Hematopoietic multipotent progenitor cell treated with erythropoietin and hydrocortisone succinate and interleukin-3 and kit ligand, for 6 days (in vitro differentiated cells): Measurements from ENCODE around the gene HK3.
"Not testable (repeated sequence)": the region's sequence is repeated elsewhere in the genome, so short reads cannot be mapped to it uniquely, and the experiment has no call there.

Experiments used
- DNase-seq: peaks from one replicate; pipeline ENCODE4 v3.0.0-alpha.2; 2015

Gene HK3

DNA sequence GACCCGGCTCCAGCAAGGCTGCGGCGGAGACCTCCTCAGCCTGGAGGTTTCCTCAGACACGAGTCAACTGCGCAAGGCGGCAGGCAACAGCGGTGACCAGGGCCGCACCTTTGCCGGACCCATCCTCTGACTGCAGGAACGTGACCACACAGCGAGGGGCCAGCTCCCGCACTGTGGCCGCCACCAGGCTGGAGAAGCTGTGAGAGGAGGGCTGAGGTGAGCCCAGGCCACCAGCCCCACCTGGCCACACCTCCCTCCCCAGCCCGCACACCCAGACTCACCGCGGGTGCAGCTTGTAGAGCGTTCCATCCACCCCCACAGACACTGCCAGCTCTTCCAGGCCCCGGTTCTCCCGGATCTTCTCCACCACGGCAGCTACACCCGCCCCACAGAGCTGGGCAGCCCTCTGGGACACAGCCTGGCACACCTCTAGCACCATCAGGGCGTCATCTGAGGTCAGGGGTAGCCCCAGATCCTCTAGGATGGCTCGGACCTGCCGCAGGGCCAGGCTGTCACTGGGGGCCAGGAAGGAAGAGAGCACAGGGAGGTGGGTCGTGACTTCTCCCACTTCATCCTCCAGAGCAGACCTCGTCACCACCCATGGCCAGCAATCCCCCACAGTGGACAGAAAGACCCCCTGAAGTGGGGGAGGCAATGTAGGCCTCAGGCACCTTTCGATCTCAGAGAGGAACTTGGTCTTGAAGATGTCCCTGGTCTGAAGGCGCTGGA lies 18.0 kb downstream of the HK3 start:
- DNase-seq: no peak

DNA sequence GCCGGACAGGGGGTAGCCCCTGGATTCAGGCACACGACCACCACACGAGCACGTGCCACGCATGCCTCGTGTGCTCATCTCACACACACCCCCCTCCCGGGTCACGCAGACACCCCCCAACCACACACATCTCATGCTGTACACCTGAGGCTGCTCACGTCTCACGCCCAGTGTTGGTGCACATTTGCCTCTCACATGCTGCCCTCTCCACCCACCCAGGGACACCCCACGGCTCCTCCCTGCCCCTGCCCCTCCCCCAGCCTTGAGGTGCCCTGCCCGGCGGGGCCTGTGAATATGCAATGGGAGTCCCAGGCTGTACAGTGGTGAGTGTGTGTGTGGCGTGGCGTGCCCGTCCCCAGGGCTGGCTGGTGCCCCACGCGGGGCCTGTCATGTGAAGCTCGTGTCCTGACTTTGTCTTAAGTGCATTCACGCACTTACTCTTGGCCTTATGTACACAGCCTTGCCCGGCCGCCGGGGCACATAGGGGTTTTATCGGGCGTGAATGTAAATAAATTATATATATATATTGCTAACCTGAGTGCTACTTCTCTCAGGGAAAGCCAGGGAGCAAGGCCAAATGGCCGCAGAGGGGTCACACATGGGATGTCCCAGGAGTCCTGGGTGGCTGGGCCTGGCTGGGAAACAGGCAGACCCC lies 18.7 kb downstream of the HK3 start:
- DNase-seq: no peak

DNA sequence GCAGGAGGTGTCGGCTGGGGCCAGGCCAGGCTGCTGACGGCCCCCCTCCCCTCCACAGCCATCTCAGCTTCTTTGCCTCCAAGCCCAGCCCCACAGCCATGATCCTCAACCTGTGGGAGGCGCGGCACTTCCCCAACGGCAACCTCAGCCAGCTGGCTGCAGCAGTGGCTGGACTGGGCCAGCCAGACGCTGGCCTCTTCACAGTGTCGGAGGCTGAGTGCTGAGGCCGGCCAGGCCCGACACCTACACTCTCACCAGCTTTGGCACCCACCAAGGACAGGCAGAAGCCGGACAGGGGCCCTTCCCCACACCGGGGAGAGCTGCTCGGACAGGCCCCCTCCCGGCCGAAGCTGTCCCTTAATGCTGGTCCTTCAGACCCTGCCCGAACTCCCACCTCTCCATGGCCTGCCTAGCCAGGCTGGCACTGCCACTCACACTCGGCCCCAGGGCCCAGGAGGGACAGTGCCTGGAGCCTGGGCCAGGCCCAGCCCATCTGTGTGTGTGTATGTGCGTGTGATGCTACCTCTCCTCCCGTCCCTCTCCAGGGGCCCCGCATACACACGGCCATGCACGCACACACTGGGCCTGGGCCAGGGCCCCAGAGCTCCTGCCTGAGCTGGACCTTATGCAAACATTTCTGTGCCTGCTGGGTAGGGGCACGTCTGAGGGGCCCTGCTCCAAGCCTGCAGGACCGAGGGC lies 19.3 kb downstream of the HK3 start:
- DNase-seq: no peak

DNA sequence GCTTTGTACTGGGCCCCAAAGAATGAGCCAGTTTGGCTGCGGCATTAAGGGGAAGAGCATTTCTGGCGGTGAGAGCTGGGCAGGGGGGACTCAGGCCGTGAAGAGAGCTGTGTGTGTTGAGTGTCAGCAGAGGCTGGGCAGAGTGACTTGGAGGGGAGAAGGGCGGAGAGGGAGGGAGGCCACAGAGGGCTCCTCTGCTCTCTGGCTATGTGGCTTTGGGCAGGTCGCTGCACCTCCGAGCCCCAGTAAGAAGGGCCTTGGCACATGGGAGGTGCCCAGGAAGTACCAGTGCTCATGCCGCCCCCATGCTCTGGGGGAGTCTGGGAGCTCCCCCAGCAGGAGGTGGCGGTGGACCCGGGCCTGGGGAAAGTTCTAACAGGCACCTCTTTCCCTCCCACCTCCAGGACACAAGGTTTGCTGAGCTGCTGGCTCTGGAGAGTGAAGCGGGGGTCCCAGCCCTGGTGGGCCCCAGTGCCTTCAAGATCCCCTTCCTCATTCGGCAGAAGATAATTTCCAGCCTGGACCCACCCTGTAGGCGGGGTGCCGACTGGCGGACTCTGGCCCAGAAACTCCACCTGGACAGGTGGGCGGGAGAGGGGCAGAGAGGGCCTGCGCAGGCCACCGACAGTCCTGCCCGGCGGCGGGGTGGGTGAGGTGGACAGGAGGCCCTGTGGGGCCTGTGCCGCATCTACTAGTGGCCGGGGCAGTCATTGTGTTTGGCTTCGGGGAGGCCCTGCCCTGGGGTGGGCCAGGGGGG lies 20.1 kb downstream of the HK3 start:
- DNase-seq: no peak

DNA sequence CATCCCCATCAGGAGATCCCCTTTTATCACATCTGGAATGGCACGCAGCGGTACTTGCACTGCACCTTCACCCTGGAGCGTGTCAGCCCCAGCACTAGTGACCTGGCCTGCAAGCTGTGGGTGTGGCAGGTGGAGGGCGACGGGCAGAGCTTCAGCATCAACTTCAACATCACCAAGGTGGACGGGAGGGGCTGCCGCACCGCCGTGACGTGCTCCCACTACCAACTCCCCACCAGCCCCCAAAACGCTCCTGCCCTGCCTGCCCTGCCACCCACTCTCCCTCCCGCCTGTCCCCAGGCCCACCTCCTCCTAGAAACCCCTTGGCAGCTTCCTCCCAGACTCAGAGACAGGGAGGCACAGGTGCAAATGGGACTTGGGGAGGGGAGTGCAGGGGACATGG lies 20.7 kb downstream of the HK3 start:
- no peak for DNase-seq

DNA sequence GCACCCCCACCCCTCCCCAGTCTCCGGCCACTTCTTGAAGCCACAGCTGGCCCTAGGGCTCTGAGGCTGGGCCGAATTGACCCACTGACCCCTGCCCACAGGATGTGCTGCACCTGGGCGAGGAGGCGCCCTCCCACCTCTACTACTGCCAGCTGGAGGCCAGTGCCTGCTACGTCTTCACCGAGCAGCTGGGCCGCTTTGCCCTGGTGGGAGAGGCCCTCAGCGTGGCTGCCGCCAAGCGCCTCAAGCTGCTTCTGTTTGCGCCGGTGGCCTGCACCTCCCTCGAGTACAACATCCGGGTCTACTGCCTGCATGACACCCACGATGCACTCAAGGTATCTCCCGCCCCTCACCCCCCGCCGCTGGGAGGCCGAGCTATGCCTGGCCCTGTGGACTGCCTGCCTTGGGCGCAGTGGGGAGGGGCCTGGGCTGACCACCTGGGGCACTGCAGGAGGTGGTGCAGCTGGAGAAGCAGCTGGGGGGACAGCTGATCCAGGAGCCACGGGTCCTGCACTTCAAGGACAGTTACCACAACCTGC lies 21.3 kb downstream of the HK3 start:
- no peak for DNase-seq

DNA sequence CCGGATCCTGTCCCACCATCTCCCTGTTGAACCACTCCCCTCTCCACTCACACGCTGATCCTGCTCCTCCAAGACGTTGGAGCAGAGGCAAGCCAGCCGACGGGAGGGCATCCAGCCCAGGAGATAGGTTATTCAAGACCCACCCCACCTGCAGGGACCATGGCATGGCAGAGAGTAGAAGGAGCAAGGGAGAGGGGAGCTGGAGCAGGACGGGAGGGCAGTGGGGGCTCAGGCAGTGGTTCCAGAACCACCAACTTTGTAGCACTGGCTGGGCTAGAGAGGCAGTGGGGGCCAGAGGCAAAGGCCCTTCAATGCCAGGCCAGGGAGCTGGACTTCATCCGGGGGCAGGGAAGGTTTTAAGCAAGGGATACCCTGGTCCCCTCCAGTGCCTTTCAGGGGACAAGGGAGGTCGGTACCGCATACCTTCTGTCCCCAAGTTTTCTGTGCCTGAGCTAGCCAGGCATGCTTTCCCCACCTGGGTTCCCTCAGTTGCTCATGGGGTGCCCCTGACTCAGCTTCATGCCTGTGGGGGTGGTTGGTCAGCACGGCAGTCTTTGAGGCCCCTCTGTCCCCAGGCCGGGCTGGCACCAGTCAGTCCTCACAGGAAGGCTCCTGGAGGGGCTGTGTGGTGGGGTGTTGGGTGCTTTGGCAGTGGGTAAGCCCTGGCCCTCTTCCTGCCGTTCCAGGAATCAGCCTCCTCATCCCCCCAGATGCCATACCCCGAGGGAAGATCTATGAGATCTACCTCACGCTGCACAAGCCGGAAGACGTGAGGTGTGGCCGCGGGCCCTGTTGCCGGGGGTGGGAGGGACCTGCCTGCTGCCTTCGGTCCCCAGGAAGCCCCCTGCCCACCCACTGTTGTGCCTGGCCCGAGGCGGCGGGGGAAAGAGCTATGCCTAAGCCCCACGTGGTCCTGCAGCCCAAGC lies 22.4 kb downstream of the HK3 start:
- DNase-seq: no peak

DNA sequence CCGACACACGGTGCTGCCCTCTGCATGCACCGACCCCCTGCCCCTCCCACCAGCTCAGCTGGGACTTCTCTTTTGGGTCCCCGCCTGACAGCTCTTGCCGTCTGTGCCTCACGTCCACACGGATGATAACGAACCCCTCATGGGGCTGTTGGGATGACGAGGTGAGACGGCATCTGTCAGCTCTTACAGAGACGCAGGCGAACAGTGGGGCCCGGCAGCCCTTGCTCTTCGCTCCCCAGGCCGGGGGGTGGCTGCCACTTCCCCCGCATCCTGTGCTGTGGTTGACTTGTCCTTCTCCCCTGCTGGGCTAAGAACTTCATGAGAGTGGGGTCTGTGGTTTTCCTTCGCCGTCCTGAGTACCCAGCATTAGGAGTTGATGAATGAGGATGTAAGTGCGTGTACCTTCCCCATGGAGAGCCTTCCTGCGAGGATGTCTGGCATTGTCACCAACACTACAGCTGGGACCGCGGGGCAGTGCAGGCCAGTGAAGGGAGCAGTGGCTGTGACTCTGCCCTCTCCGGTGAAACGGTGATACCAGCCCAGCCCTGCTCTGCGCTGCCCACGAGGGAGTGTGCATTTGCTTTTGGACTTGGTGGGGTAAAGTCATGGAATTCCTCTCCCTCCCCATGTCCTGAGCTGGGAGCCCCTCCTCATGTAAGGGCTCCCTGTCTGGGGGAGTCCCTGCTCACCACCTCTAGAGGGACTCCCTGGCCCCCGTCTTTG lies 23.2 kb downstream of the HK3 start:
- DNase-seq: no peak

DNA sequence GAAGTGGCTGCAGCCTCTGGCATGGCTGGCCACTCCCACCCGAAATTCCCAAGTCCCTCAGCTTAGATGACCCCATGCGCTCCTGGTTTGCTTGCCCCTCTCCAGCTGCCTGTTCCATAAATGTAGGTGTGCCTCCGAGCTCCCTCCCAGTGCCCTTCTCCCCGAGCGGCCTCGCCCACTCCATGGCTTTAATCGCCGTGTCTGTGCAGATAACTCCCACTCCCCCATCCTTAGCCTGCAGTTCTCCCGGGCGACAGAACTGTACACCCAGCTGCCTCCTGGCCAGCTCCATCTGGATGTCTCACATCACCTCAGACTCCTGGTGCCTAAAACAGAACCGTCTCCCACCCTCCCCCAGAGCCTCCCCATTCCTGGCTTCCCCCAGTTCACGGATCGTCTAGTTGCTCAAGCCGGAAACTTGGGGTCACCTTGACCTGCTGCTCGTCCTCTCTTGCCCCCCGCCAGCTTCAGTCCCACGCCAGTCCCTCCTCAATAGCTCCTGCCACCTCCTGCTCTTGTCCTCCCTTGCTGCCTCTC lies 24.1 kb downstream of the HK3 start:
- no peak for DNase-seq

DNA sequence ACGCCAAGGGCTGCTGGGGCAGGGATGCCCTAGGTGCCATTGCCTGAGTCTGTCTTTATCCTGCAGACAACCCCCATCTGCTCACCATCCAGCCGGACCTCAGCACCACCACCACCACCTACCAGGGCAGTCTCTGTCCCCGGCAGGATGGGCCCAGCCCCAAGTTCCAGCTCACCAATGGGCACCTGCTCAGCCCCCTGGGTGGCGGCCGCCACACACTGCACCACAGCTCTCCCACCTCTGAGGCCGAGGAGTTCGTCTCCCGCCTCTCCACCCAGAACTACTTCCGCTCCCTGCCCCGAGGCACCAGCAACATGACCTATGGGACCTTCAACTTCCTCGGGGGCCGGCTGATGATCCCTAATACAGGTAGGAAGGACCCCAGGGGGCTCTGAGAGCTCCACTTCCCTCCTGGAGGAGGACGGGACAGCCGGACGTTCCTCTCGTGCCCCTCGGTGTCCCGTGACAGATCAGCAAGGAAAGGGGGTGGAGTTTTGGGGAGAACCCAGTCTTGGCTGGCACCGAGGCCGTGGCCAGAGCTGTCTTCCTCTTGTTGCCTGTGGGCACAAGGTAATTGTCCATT lies 24.9 kb downstream of the HK3 start:
- DNase-seq: no peak

DNA sequence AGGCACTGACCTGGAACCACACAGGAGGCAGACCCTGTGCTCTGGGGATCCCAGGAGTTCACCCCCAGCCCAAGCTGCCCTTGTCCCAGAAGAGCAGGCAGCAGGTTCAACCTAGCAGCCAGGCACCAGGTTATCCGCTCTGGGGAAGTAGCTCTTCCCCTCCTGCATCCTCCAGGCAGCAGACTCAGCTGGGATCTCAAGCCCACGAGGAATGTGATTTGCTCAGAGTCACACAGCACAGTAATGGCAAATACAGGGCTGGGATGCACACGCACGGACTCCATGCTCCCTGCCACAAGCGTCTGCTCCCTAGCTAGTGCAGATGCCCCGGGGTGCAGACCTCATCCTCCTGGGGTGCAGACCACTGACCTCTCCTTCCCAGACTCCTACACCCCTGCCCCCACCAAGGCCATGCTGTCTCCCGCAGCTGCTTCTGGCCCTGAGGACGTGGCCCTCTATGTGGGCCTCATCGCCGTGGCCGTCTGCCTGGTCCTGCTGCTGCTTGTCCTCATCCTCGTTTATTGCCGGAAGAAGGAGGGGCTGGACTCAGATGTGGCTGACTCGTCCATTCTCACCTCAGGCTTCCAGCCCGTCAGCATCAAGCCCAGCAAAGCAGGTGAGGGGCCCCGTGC lies 25.5 kb downstream of the HK3 start:
- no peak for DNase-seq

DNA sequence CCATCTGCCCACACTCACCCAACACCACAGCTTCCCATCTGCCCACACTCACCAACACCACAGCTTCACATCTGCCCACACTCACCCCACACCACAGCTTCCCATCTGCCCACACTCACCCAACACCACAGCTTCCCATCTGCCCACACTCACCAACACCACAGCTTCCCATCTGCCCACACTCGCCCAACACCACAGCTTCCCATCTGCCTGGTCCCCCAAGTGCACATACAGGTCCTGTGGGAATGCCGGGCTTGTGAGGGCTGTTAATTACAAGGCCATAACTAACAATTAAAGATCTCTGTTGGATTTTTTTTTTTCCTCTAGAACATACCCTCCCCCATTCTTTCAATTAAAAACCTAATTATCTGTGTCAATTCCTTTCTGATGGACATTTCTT lies 26.1 kb downstream of the HK3 start:
- DNase-seq: not testable (repeated sequence)

DNA sequence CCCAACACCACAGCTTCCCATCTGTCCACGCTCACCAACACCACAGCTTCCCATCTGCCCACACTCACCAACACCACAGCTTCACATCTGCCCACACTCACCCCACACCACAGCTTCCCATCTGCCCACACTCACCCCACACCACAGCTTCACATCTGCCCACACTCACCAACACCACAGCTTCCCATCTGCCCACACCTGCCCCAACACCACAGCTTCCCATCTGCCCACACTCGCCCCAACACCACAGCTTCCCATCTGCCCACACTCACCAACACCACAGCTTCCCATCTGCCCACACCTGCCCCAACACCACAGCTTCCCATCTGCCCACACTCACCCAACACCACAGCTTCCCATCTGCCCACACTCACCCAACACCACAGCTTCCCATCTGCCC lies 26.6 kb downstream of the HK3 start:
- DNase-seq: not testable (repeated sequence)

DNA sequence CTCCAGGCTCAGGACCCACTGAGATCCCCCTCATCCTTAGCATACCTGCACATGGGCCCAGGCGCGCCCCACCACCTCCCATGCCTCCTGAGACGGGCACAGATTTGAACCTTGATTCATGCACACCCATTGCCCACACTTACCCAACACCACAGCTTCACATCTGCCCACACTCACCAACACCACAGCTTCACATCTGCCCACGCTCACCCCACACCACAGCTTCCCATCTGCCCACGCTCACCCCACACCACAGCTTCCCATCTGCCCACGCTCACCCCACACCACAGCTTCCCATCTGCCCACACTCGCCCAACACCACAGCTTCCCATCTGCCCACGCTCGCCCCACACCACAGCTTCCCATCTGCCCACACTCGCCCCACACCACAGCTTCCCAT lies 28.5 kb downstream of the HK3 start:
- DNase-seq: not testable (repeated sequence)

DNA sequence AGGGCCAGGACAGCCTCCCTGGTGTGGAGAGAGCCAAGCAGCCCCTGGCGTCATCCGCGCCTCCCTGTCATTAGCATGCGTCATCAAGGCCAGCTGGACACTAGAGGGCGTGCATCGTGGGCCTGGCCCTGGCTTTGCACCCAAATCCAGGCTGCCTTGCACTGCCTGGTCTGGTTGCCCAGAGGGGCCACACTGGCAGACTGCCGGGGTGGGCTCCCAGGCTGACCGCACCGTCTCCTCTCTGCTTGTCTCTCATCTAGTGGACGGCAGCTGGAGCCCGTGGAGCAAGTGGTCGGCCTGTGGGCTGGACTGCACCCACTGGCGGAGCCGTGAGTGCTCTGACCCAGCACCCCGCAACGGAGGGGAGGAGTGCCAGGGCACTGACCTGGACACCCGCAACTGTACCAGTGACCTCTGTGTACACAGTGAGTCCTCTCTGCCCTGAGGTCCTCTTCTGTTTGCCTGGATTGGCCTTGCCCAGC lies 29.0 kb downstream of the HK3 start:
- peak; percentile 67 for DNase-seq

DNA sequence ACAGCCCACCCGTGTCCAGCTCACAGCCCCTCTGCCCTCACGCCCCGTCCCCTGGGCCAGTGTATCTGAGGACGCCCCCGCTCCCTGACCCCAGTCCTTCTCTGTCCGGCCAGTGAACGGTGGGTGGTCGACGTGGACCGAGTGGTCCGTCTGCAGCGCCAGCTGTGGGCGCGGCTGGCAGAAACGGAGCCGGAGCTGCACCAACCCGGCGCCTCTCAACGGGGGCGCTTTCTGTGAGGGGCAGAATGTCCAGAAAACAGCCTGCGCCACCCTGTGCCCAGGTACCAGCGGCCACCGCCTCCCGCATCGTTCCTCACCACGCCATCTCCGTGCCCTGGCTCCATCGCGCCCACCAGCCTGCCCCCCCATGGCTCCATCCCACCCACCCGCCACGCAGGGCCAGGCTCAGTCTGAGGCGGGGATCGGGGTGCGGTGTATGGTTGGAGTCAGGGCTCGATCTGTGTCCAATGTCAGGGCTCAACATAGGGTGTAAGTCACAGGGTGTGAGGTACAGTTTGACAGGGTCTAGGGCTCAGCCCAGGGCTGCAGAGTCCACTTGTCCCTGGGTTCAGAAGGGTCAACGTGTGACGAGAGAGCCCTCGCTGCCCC lies 29.5 kb downstream of the HK3 start:
- DNase-seq: no peak

DNA sequence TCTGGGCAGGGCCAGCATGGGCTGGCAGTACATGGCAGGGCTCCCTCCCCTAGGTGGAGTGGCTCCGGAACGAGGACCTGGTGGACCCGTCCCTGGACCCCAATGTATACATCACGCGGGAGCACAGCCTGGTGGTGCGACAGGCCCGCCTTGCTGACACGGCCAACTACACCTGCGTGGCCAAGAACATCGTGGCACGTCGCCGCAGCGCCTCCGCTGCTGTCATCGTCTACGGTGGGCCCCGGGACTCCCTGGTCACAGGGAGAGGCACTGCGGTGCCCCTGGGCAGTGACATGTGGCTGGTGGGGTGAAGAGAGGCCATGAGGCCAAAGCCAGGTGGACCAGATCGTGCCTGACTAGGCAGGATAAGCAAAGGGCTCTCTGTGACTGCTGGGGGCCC lies 30.4 kb downstream of the HK3 start:
- DNase-seq: no peak

DNA sequence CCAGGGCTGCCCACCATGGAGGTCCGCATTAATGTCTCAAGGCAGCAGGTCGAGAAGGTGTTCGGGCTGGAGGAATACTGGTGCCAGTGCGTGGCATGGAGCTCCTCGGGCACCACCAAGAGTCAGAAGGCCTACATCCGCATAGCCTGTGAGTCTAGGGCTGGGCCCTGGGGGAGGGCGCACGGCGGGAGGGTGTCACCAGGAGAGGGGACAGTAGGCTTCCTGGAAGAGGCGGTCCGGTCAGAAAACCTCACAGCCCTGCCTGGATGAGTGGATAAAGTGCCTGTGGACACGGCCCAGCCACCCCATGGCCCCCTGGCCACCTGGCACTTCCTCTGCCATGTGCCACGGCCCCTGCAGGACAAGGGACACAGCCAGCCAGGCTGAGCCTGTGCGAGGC lies 31.0 kb downstream of the HK3 start:
- DNase-seq: no peak

DNA sequence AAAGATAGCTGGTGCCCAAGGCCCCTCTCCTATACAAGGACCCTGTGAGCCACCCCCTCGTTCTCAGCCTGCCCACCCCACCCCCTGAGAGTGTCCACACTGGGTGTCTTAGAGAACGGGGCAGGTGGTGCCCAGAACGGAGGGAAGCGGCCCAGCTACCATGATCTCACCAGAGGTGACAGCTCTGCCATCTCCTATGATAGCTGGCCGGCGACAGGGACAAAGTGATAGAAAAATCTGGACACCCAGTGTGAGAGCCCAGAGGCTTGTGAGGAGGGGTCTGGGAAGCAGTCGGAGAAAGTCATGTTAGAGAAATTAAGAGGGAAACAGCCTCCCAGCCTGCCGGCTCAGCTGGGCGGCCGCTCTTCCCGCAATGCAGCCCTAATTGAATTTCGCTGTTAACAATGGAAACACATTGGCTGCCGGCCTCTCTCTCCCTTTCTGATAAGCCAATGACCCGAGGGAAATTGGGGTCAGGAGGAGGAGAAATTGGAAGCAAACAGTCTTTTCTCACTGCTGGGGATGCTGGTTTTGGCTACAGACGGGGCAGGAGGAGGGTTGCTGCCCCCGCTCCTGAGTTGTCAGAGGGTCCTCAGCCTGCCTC lies 32.3 kb downstream of the HK3 start:
- DNase-seq: no peak
